IMR-90 (cell line): ENCODE data around the gene OSCP1. TPM values are rescaled to one million over a fixed set of nuclear protein-coding genes. Genes with fewer than 3 reads are reported as not detected.

Source experiments
- ATAC-seq: fragments of 200-7000 bp; cut with Tn5 transposase; 2 replicates; pipeline ENCODE4 v1.9.1; 2020; ENCODE audit warnings: low read depth, mild to moderate bottlenecking, moderate library complexity
- BruUV-seq: library from RNA; stranded (reverse); fragments of 400-500 nt; replicated peaks from 2 replicates; lab custom pipeline; 2021; lab: Mats Ljungman, UMichigan
- CTCF ChIA-PET: fragments of 300-600 bp; formaldehyde crosslinking; extraction: SDS; loops from one replicate; lab custom pipeline; 2021; ENCODE audit warnings: antibody characterized with exemption; lab: Yijun Ruan, JAX
- POLR2A ChIA-PET: fragments of 300-600 bp; sonication (Branson Sonifier 250); formaldehyde crosslinking; loops from one replicate; lab custom pipeline; 2022; ENCODE audit warnings: antibody characterized with exemption; ENCODE audit not compliant: unreplicated experiment; lab: Charles Lee
- DNase-seq: peaks from one replicate; pipeline ENCODE4 v3.0.0; 2013
- H2AFZ ChIP-seq: replicated peaks from 2 replicates; pipeline ENCODE3; 2013; ENCODE audit warnings: low read length, mild to moderate bottlenecking; ENCODE audit not compliant: poor library complexity
- H2AK5ac ChIP-seq: 2 replicates; pipeline ENCODE4 v1.6.1; 2013; ENCODE audit warnings: low read depth, low read length, inconsistent platforms
- H2AK9ac ChIP-seq: replicated peaks from 2 replicates; pipeline ENCODE3; 2013; ENCODE audit warnings: mild to moderate bottlenecking, low read depth, low read length, moderate library complexity; ENCODE audit not compliant: poor library complexity
- H2BK120ac ChIP-seq: 2 replicates; pipeline ENCODE4 v1.6.1; 2013; ENCODE audit warnings: low read depth, low read length, inconsistent platforms
- H2BK15ac ChIP-seq: 3 replicates; pipeline ENCODE4 v1.6.1; 2013; ENCODE audit warnings: low read depth, low read length, inconsistent platforms
- H2BK20ac ChIP-seq: 2 replicates; pipeline ENCODE4 v1.6.1; 2013; ENCODE audit warnings: low read depth, mild to moderate bottlenecking, inconsistent platforms, low read length, moderate library complexity
- H2BK5ac ChIP-seq: 2 replicates; pipeline ENCODE4 v1.6.1; 2013; ENCODE audit warnings: mild to moderate bottlenecking, low read depth, low read length, inconsistent platforms; ENCODE audit not compliant: poor library complexity, severe bottlenecking
- H3K14ac ChIP-seq: replicated peaks from 2 replicates; pipeline ENCODE4 v1.6.1; 2013; ENCODE audit warnings: low read depth, low read length, inconsistent platforms
- H3K18ac ChIP-seq: 2 replicates; pipeline ENCODE4 v1.6.1; 2013; ENCODE audit warnings: low read depth, low read length, control low read depth
- H3K23ac ChIP-seq: 2 replicates; pipeline ENCODE4 v1.6.1; 2013; ENCODE audit warnings: low read depth, low read length, inconsistent platforms
- H3K27ac ChIP-seq: 2 replicates; pipeline ENCODE4 v1.5.1; 2013; ENCODE audit warnings: mild to moderate bottlenecking, control low read depth, low read length; ENCODE audit not compliant: insufficient read depth
- H3K27me3 ChIP-seq: 2 replicates; pipeline ENCODE4 v1.6.1; 2013; ENCODE audit warnings: low read length; ENCODE audit not compliant: control insufficient read depth, insufficient read depth
- H3K36me3 ChIP-seq: 2 replicates; pipeline ENCODE4 v1.6.1; 2013; ENCODE audit warnings: low read length, mixed read lengths; ENCODE audit not compliant: control insufficient read depth, insufficient read depth
- H3K4ac ChIP-seq: 2 replicates; pipeline ENCODE4 v1.6.1; 2013; ENCODE audit warnings: low read depth, low read length, inconsistent platforms
- H3K4me1 ChIP-seq: 2 replicates; pipeline ENCODE4 v1.6.1; 2013; ENCODE audit warnings: low read length, mixed read lengths; ENCODE audit not compliant: control insufficient read depth, insufficient read depth
- H3K4me2 ChIP-seq: 2 replicates; pipeline ENCODE4 v1.6.1; 2013; ENCODE audit warnings: low read depth, mild to moderate bottlenecking, control low read depth, low read length, moderate library complexity
- H3K4me3 ChIP-seq: 2 replicates; pipeline ENCODE4 v1.5.1; 2013; ENCODE audit warnings: low read depth, mild to moderate bottlenecking, control low read depth, low read length, moderate library complexity; ENCODE audit not compliant: insufficient read depth
- H3K56ac ChIP-seq: 2 replicates; pipeline ENCODE4 v1.6.1; 2013; ENCODE audit warnings: low read length, inconsistent platforms; ENCODE audit not compliant: insufficient read depth; ENCODE audit errors: extremely low read depth
- H3K79me1 ChIP-seq, 2 experiments: 2 replicates each; pipeline ENCODE4 v1.6.1; 2013; ENCODE audit warnings: low read length in 2 of 2, inconsistent platforms in 1 of 2, low read depth in 1 of 2
- H3K9ac ChIP-seq: 2 replicates; pipeline ENCODE4 v1.6.1; 2013; ENCODE audit warnings: low read depth, low read length, control low read depth
- H3K9me1 ChIP-seq: 2 replicates; pipeline ENCODE4 v1.6.1; 2013; ENCODE audit warnings: low read length, inconsistent platforms; ENCODE audit not compliant: insufficient read depth
- H3K9me3 ChIP-seq: 2 replicates; pipeline ENCODE4 v1.6.1; 2013; ENCODE audit warnings: low read length; ENCODE audit not compliant: control insufficient read depth, insufficient read depth
- H4K20me1 ChIP-seq: 2 replicates; pipeline ENCODE4 v1.6.1; 2013; ENCODE audit warnings: low read length, inconsistent platforms; ENCODE audit not compliant: insufficient read depth
- H4K5ac ChIP-seq: 2 replicates; pipeline ENCODE4 v1.6.1; 2013; ENCODE audit warnings: mild to moderate bottlenecking, low read depth, low read length, control low read depth
- H4K8ac ChIP-seq, 2 experiments: 2 replicates each; pipeline ENCODE4 v1.6.1; 2013; ENCODE audit warnings: low read depth in 2 of 2, low read length in 2 of 2, control low read depth in 1 of 2, inconsistent platforms in 1 of 2
- H4K91ac ChIP-seq: 2 replicates; pipeline ENCODE4 v1.6.1; 2013; ENCODE audit warnings: low read depth, low read length, inconsistent platforms; ENCODE audit not compliant: insufficient read depth
- BHLHE40 ChIP-seq: fragments of 150-350 bp; IDR thresholded peaks from 2 replicates; pipeline ENCODE4 v1.6.1; 2016; ENCODE audit warnings: mild to moderate bottlenecking, low read depth, low read length
- CEBPB ChIP-seq: IDR thresholded peaks from 2 replicates; pipeline ENCODE4 v1.6.1; 2012; ENCODE audit warnings: low read depth, low read length, improper control_type of control experiment
- CHD1 ChIP-seq: IDR thresholded peaks from 2 replicates; pipeline ENCODE4 v1.6.1; 2012; ENCODE audit warnings: low read depth, low read length, improper control_type of control experiment
- FOS ChIP-seq: fragments of 150-350 bp; IDR thresholded peaks from 2 replicates; pipeline ENCODE4 v1.6.1; 2016; ENCODE audit warnings: low read depth, low read length
- MAFK ChIP-seq: IDR thresholded peaks from 2 replicates; pipeline ENCODE4 v1.6.1; 2012; ENCODE audit warnings: low read depth, low read length, improper control_type of control experiment
- MAZ ChIP-seq: IDR thresholded peaks from 2 replicates; pipeline ENCODE4 v1.6.1; 2012; ENCODE audit warnings: low read depth, mild to moderate bottlenecking, low read length, improper control_type of control experiment, moderate library complexity, borderline replicate concordance
- POLR2A ChIP-seq: IDR thresholded peaks from 2 replicates; pipeline ENCODE4 v1.6.1; 2012; ENCODE audit warnings: mild to moderate bottlenecking, low read depth, low read length
- RAD21 ChIP-seq: IDR thresholded peaks from 2 replicates; pipeline ENCODE4 v1.6.1; 2012; ENCODE audit warnings: low read length, improper control_type of control experiment
- RFX5 ChIP-seq: IDR thresholded peaks from 2 replicates; pipeline ENCODE4 v1.8.0; 2012; ENCODE audit warnings: low read depth, mild to moderate bottlenecking, low read length, moderate library complexity
- SMC3 ChIP-seq: fragments of 150-350 bp; IDR thresholded peaks from 2 replicates; pipeline ENCODE4 v1.6.1; 2016; ENCODE audit warnings: low read depth, mild to moderate bottlenecking, antibody characterized with exemption, low read length, moderate library complexity
- WGBS, 2 experiments: methylation state at CpG; one replicate each; pipeline versions ENCODE4 v1.1.5 to v1.1.7; 2013; ENCODE audit warnings: missing lambda C conversion rate in 2 of 2; ENCODE audit not compliant: insufficient read length in 1 of 2; ENCODE audit errors: extremely low coverage in 2 of 2; 5-methylcytosine and 5-hydroxymethylcytosine counted together
- dilution Hi-C: fragments of 300-500 bp; cut with HindIII; formaldehyde crosslinking; loops from one replicate; pipeline ENCODE4 v1.14.3; 2018; ENCODE audit warnings: low sequenced_read_pairs; ENCODE audit not compliant: unreplicated experiment
- in situ Hi-C: fragments of 300-500 bp; cut with MboI; formaldehyde crosslinking; loops from 3 replicates; pipeline ENCODE4 v1.14.3; 2019; ENCODE audit warnings: low sequenced_read_pairs, inconsistent platforms, mixed read lengths
- intact Hi-C: fragments of 100-400 bp; cut with micrococcal nuclease; formaldehyde crosslinking; loops from 2 replicates; pipeline ENCODE4 v1.10.0; 2022
- polyA plus RNA-seq, 3 experiments: library from polyadenylated mRNA; depleted of rRNA; stranded (reverse); fragments of >200 nt; gene quantifications; 2 replicates each; pipeline ENCODE4 v1.2.3, GENCODE V29; 2012; ENCODE audit warnings: low replicate concordance in 1 of 3
- total RNA-seq: library from RNA; depleted of rRNA; stranded (reverse); fragments of >200 nt; gene quantifications from 2 replicates; pipeline ENCODE4 v1.2.3, GENCODE V29; 2012
- TF ChIP-seq, protein P1 (sequence below): fragments of 150-350 bp; IDR thresholded peaks from 2 replicates; pipeline ENCODE4 v1.6.1; 2017; ENCODE audit warnings: mild to moderate bottlenecking, antibody characterized with exemption, low read length, low read depth

The OSCP1 gene
- total and polyA plus RNA-seq, 2 of the 4 experiments (the other 2 are of a cell fraction): 7.8 to 11.8 TPM

DNA sequence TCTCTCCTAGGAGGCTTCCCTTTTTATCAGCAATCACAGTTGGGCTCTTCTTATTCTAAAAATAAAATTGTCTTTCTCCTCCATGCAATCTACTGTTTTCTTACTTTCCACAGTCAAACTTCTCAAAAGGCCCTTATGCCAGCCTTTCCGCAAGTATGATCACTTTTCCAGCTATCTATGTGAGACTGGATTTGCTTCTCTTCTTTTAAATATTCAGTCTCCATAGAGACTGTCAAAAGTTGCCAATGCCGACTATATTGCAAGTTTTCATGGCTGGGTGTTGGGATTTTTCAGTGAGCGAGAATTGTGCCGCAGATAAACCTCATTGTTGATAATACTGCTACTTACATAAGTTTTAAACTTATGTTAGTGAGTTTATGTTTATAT lies 47.8 kb downstream of the OSCP1 start:
- H3K9ac ChIP-seq: no peak overlapping the region
- CTCF ChIA-PET: interaction anchor here (1.3 kb wide), 1 partner anchor 17 kb away, joined by 3 read pairs; no protein-coding TSS in a partner anchor
- H3K79me1 ChIP-seq: peaks cover 0 to under 1% of the 10 kb centered on the region in 2 experiments; a peak in 1 of 4 replicates
- no peak overlapping the region for H3K56ac ChIP-seq
- dilution Hi-C loops (no loop called here), intact Hi-C loops (no loop called here), in situ Hi-C loops (loop anchor here (25.0 kb wide), 1 partner anchor 290 kb away; no protein-coding TSS in a partner anchor)
- no peaks in the 10 kb centered on the region for H3K4me1 ChIP-seq
- no peak overlapping the region for H4K8ac ChIP-seq
- no peaks in the 10 kb centered on the region for H3K27me3 ChIP-seq
- H3K27ac ChIP-seq: no peak overlapping the region
- BruUV-seq: no TSS peak
- H3K4ac ChIP-seq: no peak overlapping the region
- no peak overlapping the region for H2BK5ac ChIP-seq
- no peak overlapping the region for H3K4me3 ChIP-seq
- ATAC-seq (no peak), DNase-seq (no peak)
- H2BK120ac ChIP-seq: no peak overlapping the region
- no peaks in the 10 kb centered on the region for H3K9me1 ChIP-seq
- H2BK20ac ChIP-seq: no peak overlapping the region
- no CpG with 5 or more reads among the region's 4 CpGs for WGBS, 2 experiments
- H2BK15ac ChIP-seq: no peak overlapping the region
- no peaks in the 10 kb centered on the region for H3K9me3 ChIP-seq
- no peaks in the 10 kb centered on the region for H3K36me3 ChIP-seq
- no peak overlapping the region for H3K14ac ChIP-seq
- no peaks in the 10 kb centered on the region for H4K20me1 ChIP-seq
- no peak overlapping the region for H3K4me2 ChIP-seq
- no peak overlapping the region for H4K91ac ChIP-seq
- H2AK5ac ChIP-seq: no peak overlapping the region
- H3K23ac ChIP-seq: no peak overlapping the region
- no peak overlapping the region for H2AFZ ChIP-seq
- H2AK9ac ChIP-seq: no peak overlapping the region
- no peak for TF ChIP-seq RFX5
- no peak for TF ChIP-seq SMC3
- TF ChIP-seq MAZ: no peak
- TF ChIP-seq CEBPB: no peak
- TF ChIP-seq CHD1: no peak
- TF ChIP-seq POLR2A: no peak
- TF ChIP-seq FOS: no peak
- TF ChIP-seq BHLHE40: no peak
- TF ChIP-seq RAD21: no peak
- TF ChIP-seq MAFK: no peak
- TF ChIP-seq, protein P1, sequence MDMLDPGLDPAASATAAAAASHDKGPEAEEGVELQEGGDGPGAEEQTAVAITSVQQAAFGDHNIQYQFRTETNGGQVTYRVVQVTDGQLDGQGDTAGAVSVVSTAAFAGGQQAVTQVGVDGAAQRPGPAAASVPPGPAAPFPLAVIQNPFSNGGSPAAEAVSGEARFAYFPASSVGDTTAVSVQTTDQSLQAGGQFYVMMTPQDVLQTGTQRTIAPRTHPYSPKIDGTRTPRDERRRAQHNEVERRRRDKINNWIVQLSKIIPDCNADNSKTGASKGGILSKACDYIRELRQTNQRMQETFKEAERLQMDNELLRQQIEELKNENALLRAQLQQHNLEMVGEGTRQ: no peak
- POLR2A ChIA-PET: no interaction called here
- H4K5ac ChIP-seq: no peak overlapping the region
- H3K18ac ChIP-seq: no peak overlapping the region
